ENCODE data around the gene CROCC2. TPM values are rescaled to one million over a fixed set of nuclear protein-coding genes. Genes with fewer than 3 reads are reported as not detected.

Gene CROCC2
- total and polyA plus RNA-seq, 2 of the 13 experiments (the other 11 are each of a cell fraction or from before 2014, with no cell fraction given), result not detected

DNA sequence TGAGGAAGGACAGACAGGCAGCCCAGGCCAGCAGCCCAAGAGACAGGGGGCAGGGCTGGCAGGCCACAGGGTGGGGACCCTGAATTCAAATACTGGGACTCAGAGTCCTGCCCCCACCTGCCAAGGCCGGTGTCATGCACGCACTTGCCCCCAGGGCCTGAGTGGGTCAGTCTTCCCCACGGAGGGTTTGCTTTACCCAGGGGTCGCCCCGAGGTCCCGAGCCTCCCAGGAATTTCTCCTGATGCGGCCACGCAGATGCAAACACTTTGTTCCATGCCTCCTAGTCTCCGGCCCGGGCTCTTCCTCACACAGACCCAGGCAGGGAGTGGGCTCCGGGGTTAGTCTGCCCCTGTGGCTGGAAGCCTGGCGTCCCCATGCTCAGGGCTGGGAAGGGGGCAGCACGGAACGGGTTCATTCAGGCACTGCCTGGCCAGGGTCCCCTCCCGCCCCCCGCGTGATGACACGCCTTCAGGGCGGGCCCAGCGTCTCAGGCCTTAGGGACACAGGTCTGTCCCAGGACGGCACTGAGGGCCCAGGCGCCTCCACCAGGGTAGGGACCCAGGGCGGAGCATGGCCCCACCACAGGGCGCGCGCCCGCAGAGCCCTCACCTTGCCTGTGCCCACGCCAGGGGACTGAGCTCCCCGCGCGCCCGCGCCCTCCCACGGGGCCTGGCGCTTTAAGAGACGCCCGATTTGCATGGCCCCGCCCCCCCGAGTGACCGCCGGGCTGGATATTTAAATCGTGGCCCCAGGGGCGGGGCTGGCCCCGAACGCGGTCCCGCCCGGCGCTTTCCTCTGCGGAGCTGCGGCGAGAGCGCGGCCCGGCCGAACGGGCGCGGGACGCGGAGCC, 91.9 kb downstream of the CROCC2 start, which contains the start of gene SNED1 (continued):
- TF ChIP-seq, protein P1, sequence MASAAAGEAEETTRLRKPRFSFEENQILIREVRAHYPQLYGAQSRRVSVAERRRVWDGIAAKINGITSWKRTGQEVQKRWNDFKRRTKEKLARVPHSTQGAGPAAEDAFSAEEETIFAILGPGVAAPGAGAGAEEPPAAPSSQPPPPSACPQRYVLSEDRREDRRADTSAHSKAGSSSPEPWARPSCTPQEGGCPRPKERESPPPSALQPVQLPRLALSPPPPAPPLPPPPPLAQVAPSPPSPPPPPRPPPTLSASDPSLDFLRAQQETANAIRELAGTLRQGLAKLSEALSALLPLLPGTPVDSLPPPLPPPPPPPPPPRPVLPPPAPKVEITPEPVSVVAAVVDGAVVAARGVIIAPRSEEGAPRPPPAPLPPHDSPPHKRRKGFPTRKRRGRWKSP (CRISPR knock-in tag; IDR thresholded peaks at IDR 0.05), result 0 out of 2 replicates have a peak, but pooled peaks have one; percentile 35
- TF ChIP-seq FIP1L1 (IDR thresholded peaks at IDR 0.05; ENCODE audit: borderline replicate concordance, insufficient read depth, low read depth, low read length) (no peak), GABPB1 (CRISPR knock-in tag; IDR thresholded peaks at IDR 0.05) (peak; percentile 59; the same call in 1 of the 2 replicates), IRX3 (CRISPR knock-in tag; IDR thresholded peaks at IDR 0.05; ENCODE audit: borderline replicate concordance, low read depth) (no peak), ZSCAN20 (CRISPR knock-in tag; IDR thresholded peaks at IDR 0.05; ENCODE audit: borderline replicate concordance) (no peak), ZNF326 (CRISPR knock-in tag; IDR thresholded peaks at IDR 0.05; ENCODE audit: borderline replicate concordance) (no peak), ZNF468 (CRISPR knock-in tag; IDR thresholded peaks at IDR 0.05) (no peak), SRY (CRISPR knock-in tag; IDR thresholded peaks at IDR 0.05) (0 out of 2 replicates have a peak, but pooled peaks have one; percentile 54), CAMTA2 (CRISPR knock-in tag; IDR thresholded peaks at IDR 0.05; ENCODE audit: borderline replicate concordance) (0 out of 2 replicates have a peak, but pooled peaks have one; percentile 84), ZNF383 (CRISPR knock-in tag; IDR thresholded peaks at IDR 0.05; ENCODE audit: borderline replicate concordance) (no peak), NFKB2 (CRISPR knock-in tag; IDR thresholded peaks at IDR 0.05; ENCODE audit: borderline replicate concordance) (0 out of 2 replicates have a peak, but pooled peaks have one; percentile 52), KLF9 (CRISPR knock-in tag; IDR thresholded peaks at IDR 0.05; ENCODE audit: low read depth) (no peak), ARID2 (CRISPR knock-in tag; IDR thresholded peaks at IDR 0.05; ENCODE audit: borderline replicate concordance) (0 out of 2 replicates have a peak, but pooled peaks have one; percentile 74)
- TF ChIP-seq, protein P2, sequence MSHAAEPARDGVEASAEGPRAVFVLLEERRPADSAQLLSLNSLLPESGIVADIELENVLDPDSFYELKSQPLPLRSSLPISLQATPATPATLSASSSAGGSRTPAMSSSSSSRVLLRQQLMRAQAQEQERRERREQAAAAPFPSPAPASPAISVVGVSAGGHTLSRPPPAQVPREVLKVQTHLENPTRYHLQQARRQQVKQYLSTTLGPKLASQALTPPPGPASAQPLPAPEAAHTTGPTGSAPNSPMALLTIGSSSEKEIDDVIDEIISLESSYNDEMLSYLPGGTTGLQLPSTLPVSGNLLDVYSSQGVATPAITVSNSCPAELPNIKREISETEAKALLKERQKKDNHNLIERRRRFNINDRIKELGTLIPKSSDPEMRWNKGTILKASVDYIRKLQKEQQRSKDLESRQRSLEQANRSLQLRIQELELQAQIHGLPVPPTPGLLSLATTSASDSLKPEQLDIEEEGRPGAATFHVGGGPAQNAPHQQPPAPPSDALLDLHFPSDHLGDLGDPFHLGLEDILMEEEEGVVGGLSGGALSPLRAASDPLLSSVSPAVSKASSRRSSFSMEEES (CRISPR knock-in tag; IDR thresholded peaks at IDR 0.05), result 0 out of 2 replicates have a peak, but pooled peaks have one; percentile 2
- TF ChIP-seq, protein P3, sequence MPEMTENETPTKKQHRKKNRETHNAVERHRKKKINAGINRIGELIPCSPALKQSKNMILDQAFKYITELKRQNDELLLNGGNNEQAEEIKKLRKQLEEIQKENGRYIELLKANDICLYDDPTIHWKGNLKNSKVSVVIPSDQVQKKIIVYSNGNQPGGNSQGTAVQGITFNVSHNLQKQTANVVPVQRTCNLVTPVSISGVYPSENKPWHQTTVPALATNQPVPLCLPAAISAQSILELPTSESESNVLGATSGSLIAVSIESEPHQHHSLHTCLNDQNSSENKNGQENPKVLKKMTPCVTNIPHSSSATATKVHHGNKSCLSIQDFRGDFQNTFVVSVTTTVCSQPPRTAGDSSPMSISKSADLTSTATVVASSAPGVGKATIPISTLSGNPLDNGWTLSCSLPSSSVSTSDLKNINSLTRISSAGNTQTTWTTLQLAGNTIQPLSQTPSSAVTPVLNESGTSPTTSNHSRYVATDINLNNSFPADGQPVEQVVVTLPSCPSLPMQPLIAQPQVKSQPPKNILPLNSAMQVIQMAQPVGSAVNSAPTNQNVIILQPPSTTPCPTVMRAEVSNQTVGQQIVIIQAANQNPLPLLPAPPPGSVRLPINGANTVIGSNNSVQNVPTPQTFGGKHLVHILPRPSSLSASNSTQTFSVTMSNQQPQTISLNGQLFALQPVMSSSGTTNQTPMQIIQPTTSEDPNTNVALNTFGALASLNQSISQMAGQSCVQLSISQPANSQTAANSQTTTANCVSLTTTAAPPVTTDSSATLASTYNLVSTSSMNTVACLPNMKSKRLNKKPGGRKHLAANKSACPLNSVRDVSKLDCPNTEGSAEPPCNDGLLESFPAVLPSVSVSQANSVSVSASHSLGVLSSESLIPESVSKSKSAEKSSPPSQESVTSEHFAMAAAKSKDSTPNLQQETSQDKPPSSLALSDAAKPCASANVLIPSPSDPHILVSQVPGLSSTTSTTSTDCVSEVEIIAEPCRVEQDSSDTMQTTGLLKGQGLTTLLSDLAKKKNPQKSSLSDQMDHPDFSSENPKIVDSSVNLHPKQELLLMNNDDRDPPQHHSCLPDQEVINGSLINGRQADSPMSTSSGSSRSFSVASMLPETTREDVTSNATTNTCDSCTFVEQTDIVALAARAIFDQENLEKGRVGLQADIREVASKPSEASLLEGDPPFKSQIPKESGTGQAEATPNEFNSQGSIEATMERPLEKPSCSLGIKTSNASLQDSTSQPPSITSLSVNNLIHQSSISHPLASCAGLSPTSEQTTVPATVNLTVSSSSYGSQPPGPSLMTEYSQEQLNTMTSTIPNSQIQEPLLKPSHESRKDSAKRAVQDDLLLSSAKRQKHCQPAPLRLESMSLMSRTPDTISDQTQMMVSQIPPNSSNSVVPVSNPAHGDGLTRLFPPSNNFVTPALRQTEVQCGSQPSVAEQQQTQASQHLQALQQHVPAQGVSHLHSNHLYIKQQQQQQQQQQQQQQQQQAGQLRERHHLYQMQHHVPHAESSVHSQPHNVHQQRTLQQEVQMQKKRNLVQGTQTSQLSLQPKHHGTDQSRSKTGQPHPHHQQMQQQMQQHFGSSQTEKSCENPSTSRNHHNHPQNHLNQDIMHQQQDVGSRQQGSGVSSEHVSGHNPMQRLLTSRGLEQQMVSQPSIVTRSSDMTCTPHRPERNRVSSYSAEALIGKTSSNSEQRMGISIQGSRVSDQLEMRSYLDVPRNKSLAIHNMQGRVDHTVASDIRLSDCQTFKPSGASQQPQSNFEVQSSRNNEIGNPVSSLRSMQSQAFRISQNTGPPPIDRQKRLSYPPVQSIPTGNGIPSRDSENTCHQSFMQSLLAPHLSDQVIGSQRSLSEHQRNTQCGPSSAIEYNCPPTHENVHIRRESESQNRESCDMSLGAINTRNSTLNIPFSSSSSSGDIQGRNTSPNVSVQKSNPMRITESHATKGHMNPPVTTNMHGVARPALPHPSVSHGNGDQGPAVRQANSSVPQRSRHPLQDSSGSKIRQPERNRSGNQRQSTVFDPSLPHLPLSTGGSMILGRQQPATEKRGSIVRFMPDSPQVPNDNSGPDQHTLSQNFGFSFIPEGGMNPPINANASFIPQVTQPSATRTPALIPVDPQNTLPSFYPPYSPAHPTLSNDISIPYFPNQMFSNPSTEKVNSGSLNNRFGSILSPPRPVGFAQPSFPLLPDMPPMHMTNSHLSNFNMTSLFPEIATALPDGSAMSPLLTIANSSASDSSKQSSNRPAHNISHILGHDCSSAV (CRISPR knock-in tag; IDR thresholded peaks at IDR 0.05; ENCODE audit: borderline replicate concordance), result no peak

All from HepG2 (cell line).